ENCODE data around the gene HRH2.

DNA sequence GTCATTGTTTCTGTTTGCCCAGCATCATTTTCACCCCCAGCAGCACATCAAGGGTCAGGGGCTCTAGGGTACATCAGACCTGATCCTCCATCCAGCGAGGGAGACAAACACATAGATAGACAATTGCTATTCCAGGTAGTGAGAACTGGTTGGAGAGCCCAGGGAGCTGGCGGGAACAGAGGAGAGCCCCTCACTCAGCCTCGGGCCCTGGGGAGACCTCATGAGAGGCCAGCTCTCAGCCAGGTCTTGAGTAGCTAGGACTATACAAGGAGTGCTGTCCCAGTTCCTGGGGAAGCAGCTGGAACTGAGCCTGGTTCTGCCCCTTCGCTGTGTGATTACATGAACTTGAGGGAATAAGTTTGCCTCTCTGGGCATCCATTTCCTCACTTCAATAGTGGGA is 80.3 kb downstream of the HRH2 start:
- TF ChIP-seq EZH2 (IDR thresholded peaks at IDR 0.05; ENCODE audit: borderline replicate concordance, low read length), result no peak
- TF ChIP-seq, protein P1, sequence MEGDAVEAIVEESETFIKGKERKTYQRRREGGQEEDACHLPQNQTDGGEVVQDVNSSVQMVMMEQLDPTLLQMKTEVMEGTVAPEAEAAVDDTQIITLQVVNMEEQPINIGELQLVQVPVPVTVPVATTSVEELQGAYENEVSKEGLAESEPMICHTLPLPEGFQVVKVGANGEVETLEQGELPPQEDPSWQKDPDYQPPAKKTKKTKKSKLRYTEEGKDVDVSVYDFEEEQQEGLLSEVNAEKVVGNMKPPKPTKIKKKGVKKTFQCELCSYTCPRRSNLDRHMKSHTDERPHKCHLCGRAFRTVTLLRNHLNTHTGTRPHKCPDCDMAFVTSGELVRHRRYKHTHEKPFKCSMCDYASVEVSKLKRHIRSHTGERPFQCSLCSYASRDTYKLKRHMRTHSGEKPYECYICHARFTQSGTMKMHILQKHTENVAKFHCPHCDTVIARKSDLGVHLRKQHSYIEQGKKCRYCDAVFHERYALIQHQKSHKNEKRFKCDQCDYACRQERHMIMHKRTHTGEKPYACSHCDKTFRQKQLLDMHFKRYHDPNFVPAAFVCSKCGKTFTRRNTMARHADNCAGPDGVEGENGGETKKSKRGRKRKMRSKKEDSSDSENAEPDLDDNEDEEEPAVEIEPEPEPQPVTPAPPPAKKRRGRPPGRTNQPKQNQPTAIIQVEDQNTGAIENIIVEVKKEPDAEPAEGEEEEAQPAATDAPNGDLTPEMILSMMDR (IDR thresholded peaks at IDR 0.05; ENCODE audit: low read length), result no peak

Data from OCI-LY1 (cell line).